LNCAP (cell line): ENCODE data around the gene RASL10B.

Experiments used
- TF ChIP-seq, protein P1 (sequence below): fragments of 450-650 bp; IDR thresholded peaks from 2 replicates; pipeline ENCODE4 v1.5.1; 2017; ENCODE audit warnings: mild to moderate bottlenecking

Gene RASL10B

DNA sequence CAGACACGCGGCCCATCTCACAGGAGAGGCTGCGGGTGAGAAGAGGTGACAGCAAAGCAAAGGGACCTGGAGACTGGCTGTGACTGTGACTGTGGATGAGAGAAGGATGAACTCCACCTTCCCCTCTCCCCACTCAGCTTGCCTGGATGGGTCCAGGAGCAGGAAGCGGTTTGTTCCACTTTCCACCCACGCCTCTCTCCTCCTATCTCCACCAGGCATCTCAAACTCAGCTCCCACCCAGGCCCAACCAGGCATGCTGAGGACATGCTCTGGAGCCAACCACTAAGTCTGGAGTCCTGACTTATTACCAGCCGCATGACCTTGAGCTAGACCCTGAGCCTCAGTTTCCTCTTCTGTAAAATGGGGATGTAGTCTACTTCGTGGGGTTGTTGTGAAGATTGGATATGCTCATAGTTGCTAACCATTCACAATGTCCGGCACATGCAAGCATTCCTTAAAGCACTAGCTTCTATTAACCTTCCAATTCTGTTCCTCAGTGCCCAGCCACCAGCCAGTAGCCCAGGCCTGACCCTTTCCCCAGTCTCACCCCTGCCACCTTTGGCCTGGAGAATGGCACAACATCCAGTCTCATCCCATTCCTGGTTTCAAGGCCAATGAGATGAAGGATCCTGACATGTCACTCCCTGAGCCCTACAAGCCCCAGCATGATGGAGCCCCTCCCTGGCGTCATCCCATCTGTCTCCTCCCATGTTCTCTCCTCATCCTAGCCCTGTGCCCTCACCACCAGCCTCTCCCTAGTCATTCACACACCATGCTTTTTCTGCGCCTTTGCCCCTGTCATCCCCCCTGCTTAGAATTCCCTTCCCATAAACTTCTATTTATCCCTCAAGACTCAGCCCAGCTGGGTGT, 19.3 kb downstream of the RASL10B start:
- TF ChIP-seq, protein P1, sequence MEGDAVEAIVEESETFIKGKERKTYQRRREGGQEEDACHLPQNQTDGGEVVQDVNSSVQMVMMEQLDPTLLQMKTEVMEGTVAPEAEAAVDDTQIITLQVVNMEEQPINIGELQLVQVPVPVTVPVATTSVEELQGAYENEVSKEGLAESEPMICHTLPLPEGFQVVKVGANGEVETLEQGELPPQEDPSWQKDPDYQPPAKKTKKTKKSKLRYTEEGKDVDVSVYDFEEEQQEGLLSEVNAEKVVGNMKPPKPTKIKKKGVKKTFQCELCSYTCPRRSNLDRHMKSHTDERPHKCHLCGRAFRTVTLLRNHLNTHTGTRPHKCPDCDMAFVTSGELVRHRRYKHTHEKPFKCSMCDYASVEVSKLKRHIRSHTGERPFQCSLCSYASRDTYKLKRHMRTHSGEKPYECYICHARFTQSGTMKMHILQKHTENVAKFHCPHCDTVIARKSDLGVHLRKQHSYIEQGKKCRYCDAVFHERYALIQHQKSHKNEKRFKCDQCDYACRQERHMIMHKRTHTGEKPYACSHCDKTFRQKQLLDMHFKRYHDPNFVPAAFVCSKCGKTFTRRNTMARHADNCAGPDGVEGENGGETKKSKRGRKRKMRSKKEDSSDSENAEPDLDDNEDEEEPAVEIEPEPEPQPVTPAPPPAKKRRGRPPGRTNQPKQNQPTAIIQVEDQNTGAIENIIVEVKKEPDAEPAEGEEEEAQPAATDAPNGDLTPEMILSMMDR = no peak

DNA sequence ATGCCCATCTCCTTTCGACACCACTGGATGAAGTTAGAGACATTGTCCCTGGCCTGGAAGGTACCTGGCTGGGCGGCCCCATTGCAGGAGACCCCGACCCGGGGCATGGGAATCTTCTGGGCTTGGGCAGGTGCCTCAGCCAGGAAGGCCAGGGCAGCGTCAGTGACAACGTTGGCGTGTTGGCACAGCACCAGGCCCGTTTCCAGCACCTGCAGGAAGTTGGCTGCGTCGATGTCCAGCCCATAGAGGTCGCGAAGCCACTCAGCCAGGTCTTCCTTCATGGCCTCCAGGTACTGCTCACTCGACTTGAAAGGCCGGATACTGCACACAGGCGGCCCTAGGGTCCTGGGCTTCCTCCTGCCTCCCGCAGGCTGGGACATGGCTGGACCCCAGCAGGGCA, 21.0 kb downstream of the RASL10B start:
- TF ChIP-seq, protein P1 = no peak

DNA sequence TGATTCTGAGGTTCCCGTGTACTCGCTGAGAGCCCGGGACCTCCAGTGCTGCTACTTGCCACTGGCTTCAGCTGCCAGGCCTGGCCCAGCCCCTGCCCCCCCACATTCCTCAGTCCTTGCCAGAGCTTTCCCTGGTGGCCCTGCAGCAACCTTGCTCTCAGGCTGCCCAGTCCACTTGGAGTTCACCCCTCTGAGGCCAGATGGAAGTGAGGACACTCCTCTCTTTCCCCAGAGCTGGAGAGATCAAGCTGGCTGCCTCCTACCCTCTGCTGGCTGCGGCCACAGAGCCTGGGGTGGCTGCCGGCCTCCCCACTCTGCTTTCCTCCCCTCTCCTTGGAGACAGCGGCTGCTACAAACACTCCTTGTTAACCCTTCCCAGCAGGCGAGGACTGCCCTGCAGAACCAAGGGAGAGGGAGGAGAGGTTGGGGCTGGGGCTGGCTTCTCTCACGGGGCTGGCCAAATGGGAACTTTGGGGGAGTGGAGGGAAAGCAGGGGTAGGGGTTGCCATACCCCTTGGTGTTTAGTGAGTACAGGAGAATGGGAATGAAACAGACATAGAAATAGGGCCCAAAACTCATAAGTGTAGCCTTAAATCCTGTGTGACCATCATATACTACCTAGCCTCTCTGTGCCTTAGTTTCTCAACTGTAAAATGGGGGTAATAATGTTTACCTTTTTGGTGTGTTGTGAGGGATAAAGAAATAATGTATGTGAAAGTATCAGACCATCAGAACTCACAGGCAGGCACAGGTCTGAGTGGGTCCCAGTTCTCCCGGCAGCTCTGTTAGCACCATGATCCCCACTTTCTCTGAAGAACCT, 21.7 kb downstream of the RASL10B start, which contains the start of gene GAS2L2:
GAS2L2 (minus strand) TSS at position 295 of the 820 bp plus-strand sequence. CDS start 389 bp downstream, outside the sequence.
- TF ChIP-seq, protein P1 = no peak

DNA sequence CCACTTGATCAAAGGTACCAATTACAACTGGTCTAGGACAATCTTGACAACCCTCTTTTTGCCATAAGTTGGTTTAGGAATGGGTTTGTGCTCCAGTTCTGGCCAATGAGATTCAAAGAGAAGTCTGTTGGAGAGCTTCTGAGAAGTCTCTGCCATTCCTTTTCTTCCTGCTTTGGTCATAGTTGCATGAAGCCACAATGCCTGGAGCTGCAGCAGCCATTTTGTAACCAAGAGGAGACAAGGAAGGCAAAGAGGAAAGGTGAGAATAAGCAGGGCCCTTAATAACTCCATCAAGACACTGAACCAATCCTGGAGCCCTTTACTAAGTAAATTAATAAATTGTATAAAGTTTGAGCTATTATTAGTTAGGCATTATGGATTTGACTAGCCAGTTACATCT, 25.8 kb downstream of the RASL10B start:
- TF ChIP-seq, protein P1 = no peak

DNA sequence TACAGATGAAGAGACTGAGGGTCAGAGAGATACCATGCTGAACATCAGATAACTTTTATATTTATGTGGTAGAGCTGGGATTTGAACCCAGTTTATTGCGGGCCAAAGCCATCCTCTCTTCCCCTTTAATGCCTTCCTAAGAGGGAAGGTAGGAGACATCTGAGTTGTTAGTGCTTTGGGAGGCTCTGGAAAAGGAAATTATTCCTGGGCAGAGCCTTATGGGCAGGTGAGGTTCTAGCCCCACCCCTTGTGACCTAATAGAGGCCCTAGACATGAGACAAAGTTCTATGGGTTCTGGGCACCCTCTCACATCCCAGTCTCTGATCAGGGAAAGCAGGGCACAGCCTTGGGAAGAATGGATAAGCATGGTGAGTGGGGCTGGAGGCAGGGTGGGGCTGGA, 29.1 kb downstream of the RASL10B start, which contains the start of gene C17orf50:
C17orf50 (plus strand) TSS at position 301 of the 400 bp plus-strand sequence; CDS start at position 356, 55 bp downstream.
- TF ChIP-seq, protein P1 = no peak

DNA sequence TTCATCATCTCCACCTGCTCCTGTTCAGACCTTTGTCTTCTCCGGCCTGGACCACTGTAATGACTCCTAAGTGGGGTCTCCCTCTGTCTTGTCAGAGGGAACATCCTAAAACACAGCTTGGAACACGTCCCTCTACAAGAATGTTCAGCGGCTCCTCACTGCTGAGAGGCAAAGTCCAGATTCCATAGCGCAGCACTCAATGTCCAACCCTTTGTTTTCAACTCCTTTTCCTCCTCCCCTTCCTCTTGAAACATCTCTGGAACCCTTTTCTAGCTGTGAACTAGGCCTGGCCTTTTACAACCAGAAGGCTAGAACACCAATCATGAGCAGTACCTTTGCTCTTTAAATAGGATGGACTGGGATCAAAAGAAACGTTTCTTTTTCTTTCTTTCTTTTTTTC, 30.2 kb downstream of the RASL10B start:
- TF ChIP-seq, protein P1 = no peak

DNA sequence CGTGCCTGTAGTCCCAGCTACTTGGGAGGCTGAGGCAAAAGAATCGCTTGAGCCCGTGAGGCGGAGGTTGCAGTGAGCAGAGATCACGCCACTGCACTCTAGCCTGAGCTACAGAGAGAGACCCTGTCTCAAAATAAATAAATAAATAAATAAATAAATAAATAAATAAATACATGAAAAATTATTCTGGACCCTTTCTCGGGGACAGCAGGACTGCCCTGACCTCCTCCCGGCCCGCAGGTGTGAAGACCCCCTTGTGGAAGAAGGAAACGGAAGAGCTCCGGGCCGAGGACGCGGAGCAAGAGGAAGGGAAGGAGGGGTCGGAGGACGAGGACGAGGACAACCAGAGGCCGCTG, 32.3 kb downstream of the RASL10B start:
- TF ChIP-seq, protein P1 = no peak
